ENCODE measurements around the gene MYMK.

Gene MYMK

GRCh38 chr9:133477992-133478850 lies 46.5 kb downstream of the MYMK start:
- peak; percentile 78 to 81 for DNase-seq

DNA sequence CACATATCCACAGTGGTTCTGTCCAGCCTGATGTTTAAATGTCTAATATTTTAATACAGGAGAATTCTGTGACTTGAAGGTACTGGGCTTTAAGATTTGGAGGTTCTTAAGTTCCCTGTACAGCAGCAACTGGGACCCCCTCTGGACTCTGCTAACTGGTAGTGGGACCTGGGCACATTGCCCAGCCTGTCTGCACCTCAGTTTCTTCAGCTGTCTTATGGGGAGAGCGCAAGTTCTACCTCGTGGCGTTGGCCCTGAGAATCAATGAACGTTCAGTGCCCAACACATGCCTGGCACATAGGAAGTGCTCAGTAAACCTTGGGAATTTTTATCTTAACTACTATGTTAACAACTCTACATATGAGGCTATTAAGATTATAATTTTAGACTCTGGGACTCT lies 47.3 kb downstream of the MYMK start:
- DNase-seq, result no peak

- DNase-seq, result no peak
Measured at GRCh38 chr9:133476941-133477340, 47.8 kb downstream of the MYMK start.

DNA sequence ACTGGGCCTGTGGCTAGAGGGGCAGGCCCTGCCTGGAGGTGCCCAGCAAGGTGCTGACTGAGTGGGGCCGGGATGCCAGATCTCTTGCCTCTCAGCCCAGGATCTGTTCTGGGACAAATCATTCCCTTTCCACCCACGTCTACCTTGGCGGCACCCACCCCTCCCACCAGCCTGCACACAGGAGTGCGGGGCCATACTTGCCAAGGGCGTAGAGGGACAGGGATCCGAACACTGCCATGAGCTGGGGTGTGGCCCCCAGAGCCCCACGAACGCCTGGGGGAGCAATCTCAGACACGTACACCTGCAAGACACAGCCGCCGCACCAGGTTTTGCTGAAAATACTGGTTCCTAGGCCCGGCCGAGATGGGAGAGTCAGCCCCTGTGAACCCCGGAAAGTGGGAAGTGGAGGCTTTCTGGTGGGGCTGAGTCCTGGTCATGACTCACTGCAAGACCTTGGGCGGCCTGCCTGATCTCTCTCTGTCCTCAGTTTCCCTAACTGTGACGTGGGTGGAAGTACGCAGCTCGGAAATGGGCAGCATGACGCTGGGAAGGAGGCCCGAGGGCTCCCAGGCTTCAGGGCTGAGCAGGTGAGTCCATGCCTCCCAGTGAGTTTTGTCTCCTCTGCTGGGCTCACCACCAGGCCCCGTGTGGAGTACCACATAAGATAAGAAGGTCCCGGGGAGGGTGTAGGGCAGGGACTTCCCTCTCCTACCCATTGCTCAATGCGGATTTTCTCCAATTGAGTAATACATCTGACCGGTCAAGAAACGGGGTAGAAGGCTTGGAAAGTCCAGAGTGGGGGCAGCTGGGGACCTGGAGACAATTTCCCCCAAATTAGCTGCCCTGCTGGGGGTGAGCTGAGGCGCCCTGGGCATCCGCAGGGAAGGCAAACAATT lies 48.5 kb downstream of the MYMK start:
- peak; percentile 99 to 100 for DNase-seq

- peak; percentile 87 to 94 for DNase-seq
Measured at GRCh38 chr9:133475292-133476012, 49.3 kb downstream of the MYMK start.

- DNase-seq, result no peak
Measured at GRCh38 chr9:133474853-133475252, 49.9 kb downstream of the MYMK start.

DNA sequence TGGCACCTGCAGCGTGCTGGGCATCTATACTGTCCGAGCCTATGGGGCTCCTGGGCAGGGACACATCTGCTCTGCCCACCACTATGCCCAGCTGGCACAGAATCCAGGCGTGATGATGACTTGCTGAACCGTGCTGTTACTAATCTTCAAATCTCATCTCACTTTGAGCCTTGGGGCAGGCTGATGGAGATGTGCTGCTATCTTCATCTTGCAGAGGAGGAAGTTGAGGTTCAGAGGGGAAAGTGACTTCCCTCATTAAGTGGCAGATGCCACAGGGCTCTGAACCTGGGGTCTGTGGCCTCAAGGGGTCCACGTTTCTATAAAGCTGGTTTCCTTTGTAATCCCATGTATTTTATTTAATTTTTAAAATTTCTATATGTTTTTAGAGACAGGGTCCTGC lies 50.5 kb downstream of the MYMK start:
- peak in 1 of 2 donors; percentile 30 for DNase-seq

GRCh38 chr9:133473743-133474142 lies 51.0 kb downstream of the MYMK start:
- DNase-seq, result no peak

DNA sequence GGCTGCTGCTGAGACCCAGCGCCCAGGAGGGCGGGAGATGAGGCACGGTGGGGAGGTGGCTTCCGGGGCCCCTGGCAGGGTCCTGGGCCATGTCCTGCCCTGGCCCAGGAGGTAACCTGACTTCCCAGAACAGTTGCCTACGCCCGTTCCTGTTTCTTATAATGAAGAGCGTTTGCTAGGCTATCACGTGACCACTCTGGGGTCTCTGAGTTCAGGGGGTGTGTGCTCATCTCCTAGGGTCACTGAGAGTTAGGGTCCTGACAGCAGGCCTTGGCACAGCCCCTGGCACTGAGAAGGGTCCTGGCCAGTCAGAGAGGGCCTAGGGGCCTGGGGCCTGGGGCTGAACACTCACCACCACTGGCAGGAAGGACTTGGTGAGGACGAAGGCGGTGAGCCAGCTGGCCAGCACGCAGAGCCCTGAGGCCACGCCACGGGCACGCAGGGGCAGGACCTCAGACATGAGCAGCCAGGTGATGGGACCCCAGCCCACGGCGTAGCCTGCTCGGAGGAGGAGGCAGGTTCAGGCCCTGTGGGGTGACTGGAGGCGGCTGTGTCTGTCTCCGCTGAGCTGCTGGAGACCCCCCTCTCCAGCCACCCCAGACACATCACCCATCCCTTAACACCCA lies 51.9 kb downstream of the MYMK start:
- DNase-seq, result no peak

DNA sequence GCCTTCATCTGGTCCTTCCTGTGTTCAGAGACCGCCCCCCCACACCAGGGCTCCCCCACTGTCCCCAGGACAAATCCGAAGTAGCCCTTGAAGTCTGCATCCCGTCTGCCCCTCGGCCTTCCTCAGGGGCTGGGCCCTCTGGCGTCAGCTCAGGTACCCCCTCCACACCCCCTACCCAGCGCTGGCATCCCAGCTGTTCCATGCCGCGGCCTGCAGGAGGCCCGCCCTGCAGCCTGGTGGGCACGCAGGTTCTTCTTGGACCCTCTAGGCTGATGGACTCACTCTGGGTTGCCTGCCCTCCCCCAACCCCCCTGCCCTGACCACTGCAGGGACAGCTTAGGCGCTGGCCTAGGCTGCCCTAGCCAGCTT lies 52.5 kb downstream of the MYMK start:
- DNase-seq, result no peak

DNA sequence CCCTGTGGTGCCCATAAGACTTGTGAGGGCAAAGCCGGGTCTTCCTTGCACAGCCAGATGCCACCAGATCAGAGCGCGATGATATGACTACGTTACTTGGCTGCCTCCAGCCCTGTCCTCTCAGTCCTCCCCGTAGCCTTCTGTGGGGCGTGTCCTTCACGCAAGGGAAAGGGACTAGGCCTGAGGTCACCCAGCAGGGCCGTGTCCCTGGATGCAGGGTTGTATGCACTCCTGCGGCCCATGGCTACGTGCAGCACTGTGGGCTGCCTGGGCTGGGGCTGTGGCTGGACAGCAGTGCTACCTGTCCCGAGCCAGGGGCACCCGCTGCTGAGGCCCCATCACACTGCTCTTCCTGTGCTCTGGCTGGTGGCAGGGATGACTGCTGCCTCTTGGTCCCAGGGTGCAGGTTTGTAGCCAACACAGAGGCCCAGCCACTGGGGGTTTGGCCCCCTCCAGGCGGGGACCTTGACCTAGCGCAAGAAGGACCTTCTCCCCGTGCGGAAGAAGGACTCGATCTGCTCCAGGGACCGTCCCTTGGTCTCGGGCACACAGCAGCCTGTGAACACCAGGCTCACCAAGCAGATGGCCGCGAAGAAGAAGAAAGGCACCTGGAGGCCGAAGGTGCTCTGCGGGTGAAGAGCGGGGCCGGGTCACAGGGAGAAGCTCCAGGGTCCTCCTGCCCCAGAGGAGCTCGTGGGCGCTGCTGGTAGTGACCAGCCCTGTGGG lies 53.0 kb downstream of the MYMK start:
- no peak for DNase-seq

- peak in 1 of 2 donors; percentile 28 for DNase-seq
Measured at GRCh38 chr9:133470988-133471387, 53.8 kb downstream of the MYMK start.

DNA sequence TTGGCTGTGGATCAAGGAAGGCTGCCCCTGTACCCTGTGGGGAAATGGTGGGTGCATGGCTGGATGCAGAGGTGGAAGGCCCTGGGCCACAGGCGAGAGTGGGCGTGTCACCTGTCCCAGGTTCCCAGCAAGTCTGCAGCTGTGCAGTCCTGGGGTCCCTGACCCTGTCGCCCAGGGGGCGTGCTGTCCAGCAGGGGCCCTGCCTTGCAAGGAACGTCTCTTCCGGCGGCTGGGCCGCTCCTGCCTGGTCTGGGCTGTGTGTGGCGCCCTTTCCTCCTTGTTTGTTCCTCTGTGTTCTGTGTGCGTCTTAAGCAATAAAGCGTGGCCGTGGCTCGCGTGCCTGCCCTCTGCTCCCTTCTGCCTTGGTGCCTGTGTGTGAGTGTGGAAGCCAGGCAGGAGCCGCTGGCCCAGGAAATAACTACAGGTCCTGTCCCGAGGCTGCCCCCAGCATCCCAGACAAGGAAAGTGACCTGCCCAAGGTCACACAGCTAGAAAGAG lies 54.3 kb downstream of the MYMK start:
- peak in 1 of 2 donors; percentile 38 for DNase-seq

- DNase-seq, result peak; percentile 45 to 52
Measured at GRCh38 chr9:133468777-133469421, 55.9 kb downstream of the MYMK start.

DNA sequence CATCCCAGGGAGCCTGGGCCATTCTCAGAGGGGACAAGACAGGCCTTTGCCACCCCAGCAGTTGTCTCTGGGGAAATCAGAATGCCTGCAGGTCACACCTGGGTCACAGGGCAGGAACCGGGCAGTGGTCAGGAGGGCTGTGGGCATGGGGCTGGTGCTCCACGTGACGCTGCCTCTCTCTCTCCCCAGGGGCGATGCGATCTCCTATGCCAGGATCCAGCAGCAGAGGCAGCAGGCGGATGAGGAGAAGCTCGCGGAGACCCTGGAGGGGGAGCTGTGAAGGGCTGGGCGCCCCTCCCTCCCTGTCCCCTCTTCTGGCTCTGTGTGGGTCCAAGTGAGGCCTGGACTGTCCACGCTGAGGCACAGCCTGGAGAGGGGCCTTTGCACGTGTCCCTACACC lies 56.4 kb downstream of the MYMK start:
- peak in 1 of 2 donors; percentile 41 for DNase-seq

- peak in 1 of 2 donors; percentile 16 for DNase-seq
Measured at GRCh38 chr9:133467101-133467500, 57.7 kb downstream of the MYMK start.

- DNase-seq, result peak in 1 of 2 donors; percentile 51
Measured at GRCh38 chr9:133465984-133466383, 58.8 kb downstream of the MYMK start.

DNA sequence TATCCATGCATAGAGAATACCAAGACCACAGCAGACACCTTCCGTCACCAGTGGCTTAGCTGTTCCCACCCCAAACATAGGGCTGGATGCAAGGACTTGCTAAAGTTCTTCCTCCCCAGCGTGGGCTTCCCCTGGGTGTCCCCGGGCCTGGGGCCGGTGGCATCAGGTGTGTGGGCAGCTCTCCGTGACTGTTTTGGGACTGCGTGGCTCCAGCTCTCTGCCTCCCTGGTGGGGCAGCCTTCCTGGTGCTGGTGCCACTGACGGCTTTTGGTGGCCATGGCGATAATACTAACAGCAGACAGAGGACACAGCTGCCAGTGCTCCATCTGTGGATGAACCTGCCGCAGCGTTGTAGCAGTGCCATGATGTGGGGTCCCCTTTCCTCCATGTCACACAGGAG lies 60.1 kb downstream of the MYMK start:
- DNase-seq, result no peak

All from inflammatory macrophage treated with lipopolysaccharide for 1 hour (primary cell).